ENCODE measurements around the gene RAI1. TPM values are rescaled to one million over a fixed set of nuclear protein-coding genes. Genes with fewer than 3 reads are reported as not detected.

RAI1 gene
- total and polyA plus RNA-seq, 2 experiments from 2014 or later, result 0.87 to 0.89 TPM

DNA sequence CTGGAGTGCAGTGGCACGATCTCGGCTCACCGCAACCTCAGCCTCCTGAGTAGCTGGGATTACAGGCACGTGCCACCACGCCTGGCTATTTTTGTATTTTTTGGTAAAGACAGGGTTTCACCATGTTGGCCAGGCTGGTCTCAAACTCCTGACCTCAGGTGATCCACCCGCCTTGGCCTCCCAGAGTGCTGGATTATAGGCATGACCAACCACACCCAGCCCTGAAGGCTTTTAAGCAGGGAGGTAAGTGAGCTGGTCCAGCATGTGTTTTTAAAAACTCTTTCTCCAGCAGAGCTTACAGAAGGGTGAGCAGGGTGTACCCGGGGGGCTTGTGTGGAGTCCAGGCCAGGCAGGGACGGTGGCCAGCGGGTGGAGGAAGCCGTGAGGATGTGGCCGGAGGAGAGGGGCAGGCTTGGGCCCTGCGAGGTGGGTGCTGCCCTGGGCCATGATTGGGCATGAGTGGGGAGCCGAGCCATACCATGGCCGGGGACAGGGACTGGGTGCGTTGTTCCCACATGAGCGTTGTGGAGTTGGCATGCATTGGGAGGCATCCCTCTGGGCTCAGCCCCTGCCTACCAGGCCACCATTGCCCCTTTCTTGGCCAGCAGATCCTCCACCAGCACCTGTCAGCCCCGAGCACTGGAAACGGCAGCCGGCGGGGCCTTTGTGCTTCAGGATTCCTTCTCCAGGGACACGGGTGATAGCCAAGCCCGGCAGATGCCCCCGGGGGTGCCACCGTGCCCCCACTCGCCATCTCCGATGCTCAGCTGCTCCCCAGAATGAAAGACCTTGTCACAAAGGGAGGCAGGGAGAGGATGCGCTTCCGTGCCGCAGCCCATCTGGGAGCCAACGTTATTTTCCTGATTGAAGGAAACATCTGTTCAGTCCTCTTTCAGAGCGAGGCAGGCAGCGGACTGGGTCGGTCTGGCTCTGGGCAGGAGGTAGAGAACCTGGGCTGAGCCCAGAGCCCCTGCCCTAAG lies 64.5 kb downstream of the RAI1 start:
- no peak for ATAC-seq
- Mint-ChIP-seq H3K27ac (no peak overlapping the region), H3K4me3 (no peak overlapping the region), H3K36me3 (ENCODE audit: low read depth) (no peaks in the 10 kb centered on the region; the same call in 2 of the 3 replicates), H3K27me3 (ENCODE audit: insufficient read depth, low read depth, poor library complexity) (peaks cover 23% of the 10 kb centered on the region), H3K9me3 (no peaks in the 10 kb centered on the region), H3K4me1 (peaks cover 36% of the 10 kb centered on the region)
- no peak overlapping the region for H3K27ac ChIP-seq (ENCODE audit: low read depth)
- H3K27me3 ChIP-seq (ENCODE audit: insufficient read depth), result no peaks in the 10 kb centered on the region
- no peak overlapping the region for H2AFZ ChIP-seq
- H3K9me2 ChIP-seq (ENCODE audit: insufficient read depth), result no peaks in the 10 kb centered on the region
- no peak overlapping the region for H3K4me3 ChIP-seq
- no peaks in the 10 kb centered on the region for H3K79me2 ChIP-seq (replicated peaks; ENCODE audit: insufficient read depth)
- peaks cover 4% of the 10 kb centered on the region; the same call in 1 of the 2 replicates for H3F3A ChIP-seq (replicated peaks; ENCODE audit: low read depth)
- H3K4me1 ChIP-seq (ENCODE audit: insufficient read depth), result peaks cover 23% of the 10 kb centered on the region
- TF ChIP-seq, protein P1, sequence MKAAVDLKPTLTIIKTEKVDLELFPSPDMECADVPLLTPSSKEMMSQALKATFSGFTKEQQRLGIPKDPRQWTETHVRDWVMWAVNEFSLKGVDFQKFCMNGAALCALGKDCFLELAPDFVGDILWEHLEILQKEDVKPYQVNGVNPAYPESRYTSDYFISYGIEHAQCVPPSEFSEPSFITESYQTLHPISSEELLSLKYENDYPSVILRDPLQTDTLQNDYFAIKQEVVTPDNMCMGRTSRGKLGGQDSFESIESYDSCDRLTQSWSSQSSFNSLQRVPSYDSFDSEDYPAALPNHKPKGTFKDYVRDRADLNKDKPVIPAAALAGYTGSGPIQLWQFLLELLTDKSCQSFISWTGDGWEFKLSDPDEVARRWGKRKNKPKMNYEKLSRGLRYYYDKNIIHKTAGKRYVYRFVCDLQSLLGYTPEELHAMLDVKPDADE (IDR thresholded peaks at IDR 0.05), result no peak
- TF ChIP-seq CTCF (conservative IDR thresholded peaks at IDR 0.05; ENCODE audit: low read depth in 2 of 2), result no peak
- no peak for TF ChIP-seq ZNF331 (CRISPR knock-in tag; IDR thresholded peaks at IDR 0.05; ENCODE audit: low read depth)
- no peak for TF ChIP-seq NANOG (IDR thresholded peaks at IDR 0.05; ENCODE audit: borderline replicate concordance)
- TF ChIP-seq POLR2AphosphoS5 (IDR thresholded peaks at IDR 0.05; ENCODE audit: low read depth), result no peak
- no peak for TF ChIP-seq REST (IDR thresholded peaks at IDR 0.05; ENCODE audit: unreplicated experiment)
- TF ChIP-seq CREB1 (CRISPR knock-in tag; IDR thresholded peaks at IDR 0.05; ENCODE audit: low read depth), result no peak
- no peak for TF ChIP-seq STAT1 (IDR thresholded peaks at IDR 0.05; ENCODE audit: unreplicated experiment)
- TF ChIP-seq ZNF114 (CRISPR knock-in tag; IDR thresholded peaks at IDR 0.05), result no peak
- H4K20me1 ChIP-seq (replicated peaks; ENCODE audit: insufficient read depth), result no peaks in the 10 kb centered on the region
- H3K4me2 ChIP-seq, result no peak overlapping the region
- no peak for DNase-seq (ENCODE audit: low spot score)
- no peaks in the 10 kb centered on the region for H3K36me3 ChIP-seq (ENCODE audit: insufficient read depth)

All from GM23338 (cell line).